Activated CD8-positive, alpha-beta memory T cell treated with anti-CD3 and anti-CD28 coated beads for 24 hours (primary cell): ENCODE measurements around the gene DGKD.

Experiments used
- DNase-seq: peaks from one replicate; pipeline ENCODE4 v3.0.0-alpha.2; 2020

The DGKD gene

DNA sequence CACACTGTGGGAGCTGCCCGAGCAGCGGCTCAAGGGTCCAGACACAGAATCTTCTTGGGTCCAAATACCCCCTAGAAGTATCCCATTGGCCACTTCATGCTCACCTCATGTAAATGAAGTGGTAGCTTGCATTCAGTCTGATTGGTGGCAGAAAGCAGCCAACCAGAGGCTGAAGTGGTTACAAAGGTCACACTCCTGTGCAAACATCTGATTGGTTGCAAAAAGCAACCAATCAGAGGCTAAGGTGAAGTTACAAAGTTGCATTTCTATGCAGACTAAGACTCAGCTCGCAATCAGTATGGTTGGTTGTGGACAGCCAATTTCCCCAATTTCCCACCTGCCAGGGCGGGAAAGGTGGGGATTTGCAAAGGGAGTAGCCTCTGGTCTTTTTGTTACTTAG lies 94.3 kb downstream of the DGKD start:
- no peak for DNase-seq

DNA sequence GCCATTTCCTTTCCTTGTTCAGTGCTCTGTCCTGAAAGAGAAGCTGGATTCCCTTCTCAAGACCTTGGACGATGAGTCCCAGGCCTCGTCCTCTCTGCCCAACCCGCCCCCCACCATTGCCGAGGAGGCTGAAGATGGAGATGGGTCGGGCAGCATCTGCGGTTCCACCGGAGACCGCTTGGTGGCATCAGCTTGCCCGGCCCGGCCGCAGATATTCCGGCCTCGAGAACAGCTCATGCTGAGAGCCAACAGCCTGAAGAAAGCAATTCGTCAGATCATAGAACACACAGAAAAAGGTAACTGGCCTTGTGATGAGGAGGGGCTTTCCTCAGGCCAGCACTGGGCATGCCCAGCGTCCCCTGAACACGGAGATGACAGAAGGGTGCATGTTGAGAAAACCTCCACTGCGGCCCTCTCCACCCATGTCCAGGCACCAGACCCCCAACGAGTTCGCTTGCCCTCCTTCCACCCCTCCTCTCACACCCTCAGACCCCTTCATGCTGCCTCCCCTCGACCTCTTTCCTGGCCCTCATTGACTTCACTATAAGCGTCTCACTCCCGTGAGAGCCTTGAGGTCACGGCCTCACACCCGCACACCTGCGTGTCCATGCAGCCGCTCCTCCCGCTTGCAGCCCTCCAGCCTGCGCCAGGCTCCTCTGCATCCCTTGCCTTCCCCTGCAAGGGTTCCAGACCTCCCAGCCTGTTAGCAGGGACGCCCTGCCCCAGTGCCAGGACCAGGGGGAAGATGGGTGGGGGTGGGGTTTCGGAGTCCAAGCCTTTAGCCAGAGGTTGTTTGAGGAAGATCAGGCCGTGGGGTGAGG lies 95.0 kb downstream of the DGKD start:
- no peak for DNase-seq

DNA sequence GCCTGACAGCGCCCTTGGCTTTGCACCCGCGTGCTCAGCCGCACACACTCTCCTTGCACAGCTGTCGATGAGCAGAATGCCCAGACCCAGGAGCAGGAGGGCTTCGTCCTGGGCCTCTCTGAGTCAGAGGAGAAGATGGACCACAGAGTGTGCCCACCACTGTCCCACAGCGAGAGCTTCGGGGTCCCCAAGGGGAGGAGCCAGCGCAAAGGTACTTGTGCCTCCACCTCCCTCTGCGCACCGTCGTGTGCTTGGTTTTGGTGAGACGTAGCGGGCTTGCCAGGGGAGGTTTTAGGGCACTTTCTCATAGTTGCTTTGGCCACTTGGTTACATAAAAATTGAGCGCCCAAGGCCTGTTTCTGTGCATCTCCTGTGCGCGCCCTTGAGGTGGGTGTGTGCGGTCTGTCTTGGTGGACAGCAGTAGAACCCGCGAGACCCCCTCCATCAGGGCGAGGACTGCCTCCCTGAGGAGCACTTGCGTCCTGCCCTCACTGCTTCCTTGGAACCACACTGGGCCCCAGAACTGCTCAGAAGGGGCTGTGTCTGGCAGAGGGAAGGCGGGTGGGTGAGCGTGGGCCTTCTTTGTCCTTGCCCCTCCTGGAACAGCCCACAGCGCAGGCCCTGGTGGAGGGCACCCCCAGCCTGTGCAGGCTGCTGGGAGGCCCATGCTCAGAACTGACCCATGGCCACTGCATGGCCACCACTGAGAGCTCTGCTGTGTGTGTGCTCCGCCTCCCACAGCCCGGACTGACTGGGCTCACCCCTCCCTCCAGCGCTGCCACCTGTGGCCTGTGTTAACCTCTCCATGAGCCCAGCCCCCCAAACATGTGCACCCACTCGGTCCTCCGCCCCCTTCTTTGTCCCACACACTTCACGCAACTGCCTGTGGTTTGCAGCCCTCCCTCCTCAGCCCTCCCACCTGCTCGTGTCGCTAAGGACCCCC lies 95.9 kb downstream of the DGKD start:
- no peak for DNase-seq

DNA sequence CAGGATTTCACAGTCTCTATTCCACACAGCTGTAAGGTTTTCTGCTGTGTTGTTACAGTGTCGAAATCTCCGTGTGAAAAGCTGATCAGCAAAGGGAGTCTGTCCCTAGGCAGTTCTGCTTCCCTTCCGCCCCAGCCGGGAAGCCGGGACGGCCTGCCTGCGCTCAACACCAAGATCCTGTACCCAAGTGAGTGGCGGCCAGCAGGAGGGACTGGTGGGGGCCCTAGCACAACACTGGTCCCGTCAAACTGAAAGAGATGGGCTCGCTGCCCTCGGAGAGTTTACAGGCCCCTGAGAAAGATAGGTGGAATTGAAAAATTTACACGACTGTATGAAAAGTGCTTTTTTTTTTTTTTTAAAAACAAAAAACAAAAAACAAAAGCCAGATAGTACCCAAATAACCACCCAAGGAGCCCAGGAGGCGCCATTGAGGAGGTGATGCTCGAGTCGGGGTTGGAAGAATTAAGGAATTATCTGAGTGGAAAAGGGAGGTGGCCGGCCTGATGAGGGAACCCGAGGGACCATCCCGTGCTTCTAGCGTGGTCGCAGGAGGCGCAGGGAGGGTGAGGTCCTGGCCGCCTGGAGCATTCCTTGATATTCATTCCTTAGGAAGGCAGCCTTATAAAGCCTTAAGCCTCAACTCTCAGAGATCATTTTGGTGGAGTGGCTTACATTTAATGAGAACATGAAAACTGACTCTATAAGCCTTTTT lies 96.7 kb downstream of the DGKD start:
- DNase-seq: no peak

DNA sequence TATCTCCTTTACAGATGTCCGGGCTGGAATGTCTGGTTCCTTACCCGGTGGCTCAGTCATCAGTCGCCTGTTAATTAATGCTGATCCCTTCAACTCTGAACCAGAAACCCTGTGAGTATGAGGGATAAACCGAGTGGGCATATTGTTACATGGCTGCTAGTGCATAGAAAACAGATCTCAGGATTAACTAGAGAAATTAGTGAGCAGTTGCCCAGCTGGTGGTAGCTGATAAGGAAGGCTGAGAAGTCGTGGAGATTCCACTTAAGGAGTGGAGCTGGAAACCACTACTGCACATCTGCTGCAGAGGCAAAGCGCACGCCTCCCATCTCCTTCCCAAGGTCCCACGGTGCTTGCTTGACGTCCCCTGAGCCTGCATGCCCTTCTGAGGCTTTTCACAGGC lies 97.7 kb downstream of the DGKD start:
- DNase-seq: no peak

DNA sequence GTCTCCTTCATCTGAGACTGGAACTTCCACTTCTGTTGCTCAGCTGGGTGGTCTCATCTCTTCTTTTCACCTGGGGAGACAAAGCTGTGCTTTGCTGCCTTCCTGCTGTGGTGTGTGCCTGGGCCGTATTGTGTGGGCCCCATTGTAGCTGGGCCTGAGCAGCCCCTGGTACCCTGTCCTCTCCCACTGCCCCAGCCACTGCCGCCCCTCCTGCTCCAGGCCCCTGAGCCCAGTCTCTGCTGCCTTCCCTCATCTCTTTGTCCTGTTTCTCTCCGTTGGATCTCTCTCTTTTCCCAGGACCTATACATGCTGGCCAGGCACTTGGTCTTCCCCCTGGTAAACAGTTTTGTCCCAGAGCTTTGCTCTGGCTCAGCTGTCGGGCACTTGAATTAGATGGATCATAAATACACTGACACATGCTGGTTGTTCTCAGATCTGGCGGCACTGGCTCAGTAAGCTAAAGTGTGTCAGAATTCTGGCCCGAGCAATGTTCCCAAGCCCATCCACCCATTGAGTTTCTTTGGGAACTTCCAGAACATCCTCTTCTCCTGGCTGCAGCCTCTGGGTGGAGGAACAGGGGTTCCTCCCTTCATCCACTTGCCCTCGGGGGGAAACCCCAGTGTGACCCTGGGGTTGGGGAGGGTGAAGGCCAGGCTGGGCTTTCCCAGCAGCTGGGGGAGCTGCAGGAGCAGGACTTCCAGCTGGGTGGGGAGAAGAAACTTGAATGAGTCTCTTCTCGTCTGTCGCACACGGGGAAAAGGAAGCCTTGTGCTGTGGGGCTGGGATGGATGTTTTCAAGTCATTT lies 99.0 kb downstream of the DGKD start:
- DNase-seq: no peak

DNA sequence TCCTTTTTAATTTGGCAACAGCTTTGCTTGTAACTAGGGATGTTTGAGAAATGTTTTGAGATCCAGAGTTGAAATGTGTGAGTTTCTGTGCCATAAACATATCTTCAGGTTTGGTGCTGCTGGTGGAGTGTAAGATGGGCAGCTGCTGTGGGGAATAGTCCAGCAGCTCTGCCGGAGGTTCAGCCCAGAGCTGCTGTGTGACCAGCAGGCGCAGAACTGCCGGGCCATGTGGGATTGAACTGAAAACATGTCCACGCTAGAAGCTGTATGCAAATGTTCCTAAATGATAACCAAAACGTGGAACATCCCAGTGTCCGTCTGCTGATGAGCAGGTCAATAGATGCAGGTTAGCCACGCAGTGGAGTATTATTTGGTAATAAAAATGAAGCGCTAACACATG lies 99.6 kb downstream of the DGKD start:
- no peak for DNase-seq

DNA sequence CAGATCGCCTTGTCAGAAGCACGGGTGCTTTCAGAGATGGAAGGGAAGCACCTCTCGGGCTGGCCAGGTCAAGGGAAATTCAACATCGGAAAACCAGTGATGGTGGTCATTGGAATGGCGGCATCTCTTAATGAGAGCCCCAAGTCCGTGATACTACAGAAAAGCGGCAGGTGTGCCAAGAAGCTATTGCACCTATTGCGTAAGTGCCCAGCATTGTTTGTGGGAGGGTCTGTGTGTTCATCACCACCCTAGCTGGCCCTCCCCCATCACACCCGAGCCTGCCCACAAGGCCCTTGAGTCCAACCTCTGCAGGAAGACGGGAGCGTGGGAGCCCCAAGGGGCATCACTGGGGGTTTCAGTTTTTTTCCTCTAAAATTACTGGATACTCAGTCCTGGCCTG lies 100.7 kb downstream of the DGKD start:
- no peak for DNase-seq

DNA sequence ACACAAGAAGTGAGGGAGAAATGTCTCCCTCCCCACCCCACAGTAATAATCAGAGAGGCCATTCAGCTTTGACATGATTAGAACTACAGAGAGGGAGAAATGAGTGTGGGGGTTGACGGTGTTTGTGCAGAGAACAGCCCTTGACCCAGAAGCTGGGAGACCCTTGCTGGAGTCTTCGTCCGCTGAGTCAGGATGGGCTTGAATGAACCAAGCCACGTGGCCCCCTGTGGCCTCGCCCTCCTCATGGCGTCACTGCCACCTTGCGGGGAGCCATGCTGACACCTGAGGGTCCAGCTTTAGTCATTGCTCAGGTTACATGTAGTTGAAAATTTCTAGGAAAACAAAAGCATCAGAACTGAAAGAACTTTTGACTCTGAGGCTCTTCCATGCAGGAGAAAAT lies 101.2 kb downstream of the DGKD start:
- no peak for DNase-seq

DNA sequence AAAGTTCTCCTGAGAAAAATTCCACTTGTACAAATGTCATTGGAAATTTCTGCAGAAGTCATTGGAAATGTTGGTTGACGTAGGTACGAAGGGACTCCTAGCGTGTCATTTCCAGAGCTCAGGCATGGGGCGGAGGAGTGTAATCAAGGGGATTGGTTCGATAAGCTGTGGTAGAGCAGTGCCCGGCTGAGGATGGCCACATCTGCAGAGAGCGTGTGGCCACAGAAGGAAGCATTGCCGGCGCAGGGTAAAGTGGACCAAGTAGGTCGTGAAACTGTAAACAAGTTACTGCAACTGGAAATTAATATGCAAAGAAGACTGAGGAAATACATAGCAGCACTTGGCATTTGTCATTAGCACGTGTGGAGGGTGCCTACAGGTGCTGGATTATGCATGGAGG lies 101.8 kb downstream of the DGKD start:
- no peak for DNase-seq

DNA sequence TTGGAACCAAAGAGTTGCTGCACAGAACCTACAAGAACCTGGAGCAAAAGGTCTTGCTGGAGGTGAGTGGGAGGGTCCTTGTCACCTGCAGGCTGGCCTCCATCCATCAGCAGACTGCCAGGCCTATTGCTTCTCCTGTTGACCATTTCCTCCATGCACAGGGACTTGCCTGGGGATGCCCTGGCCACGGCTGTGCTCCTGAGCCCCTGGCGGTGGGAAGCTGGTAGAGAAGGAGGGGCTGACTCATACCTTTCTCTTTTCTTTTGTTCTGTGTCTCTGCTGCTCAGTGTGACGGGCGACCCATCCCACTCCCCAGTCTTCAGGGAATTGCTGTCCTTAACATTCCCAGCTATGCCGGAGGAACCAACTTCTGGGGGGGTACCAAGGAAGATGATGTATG lies 102.6 kb downstream of the DGKD start:
- no peak for DNase-seq

DNA sequence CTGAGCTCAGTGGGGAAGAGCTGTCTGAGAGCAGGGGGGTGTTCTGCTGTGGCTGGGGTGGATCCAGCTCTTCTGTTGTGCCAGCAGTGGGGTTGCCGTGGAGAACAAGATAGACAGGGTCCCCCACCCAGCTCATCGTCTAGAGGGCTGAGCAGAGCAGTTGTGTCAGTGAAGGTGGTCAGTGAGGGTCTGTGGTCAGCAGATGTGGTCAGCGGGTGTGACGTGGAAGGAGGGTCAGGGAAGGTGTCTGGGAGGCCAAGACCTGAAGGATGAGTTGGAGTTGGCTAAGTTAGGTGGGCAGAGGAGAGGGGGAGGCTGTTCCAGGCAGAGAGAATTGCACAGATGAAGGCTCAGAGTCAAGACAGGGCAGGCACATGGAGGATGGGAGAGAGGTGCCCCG lies 103.1 kb downstream of the DGKD start:
- no peak for DNase-seq

DNA sequence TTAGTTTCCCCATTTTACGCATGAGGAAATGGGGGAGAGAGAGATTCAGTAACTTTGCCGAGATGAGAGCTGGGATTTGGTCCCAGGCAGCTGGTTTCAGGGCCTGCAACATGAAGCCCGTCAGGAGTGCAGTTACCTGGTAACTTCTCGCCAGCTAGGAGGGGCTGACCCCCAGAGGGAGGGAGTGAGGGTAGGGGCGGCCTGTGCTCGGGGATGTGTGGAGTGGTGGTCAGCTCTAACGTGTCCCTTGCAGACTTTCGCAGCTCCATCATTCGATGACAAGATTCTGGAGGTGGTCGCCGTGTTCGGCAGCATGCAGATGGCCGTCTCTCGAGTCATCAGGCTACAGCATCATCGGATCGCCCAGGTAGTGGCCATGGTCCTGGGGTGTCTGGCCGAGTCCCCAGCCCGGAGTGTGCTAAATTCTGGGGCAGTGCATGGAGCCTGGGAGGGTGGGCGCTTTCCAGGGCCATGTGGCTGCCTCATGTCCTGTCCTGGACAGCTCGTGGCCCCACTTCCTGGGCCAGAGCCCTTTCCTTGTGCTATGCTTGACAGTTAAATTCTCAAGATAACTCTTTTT lies 103.8 kb downstream of the DGKD start:
- DNase-seq: no peak

DNA sequence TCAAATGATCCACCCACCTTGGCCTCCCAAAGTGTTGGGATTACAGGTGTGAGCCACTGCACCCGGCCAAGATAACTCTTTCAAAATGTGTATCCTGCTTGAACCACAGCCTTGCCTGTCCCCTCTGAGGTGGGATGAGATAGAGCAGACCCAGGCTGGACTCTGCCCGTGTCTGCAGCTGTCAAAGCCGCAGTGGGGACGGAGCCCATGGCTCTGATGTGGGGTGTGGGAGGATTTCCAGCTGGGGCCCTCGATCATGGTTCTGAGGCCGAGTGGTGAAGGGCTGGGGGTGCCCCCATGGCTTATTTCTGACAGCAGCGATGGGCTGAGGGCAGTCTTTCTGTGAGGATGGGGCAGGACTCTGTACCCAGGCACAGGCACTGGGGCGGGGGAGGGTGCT lies 104.5 kb downstream of the DGKD start:
- DNase-seq: no peak

DNA sequence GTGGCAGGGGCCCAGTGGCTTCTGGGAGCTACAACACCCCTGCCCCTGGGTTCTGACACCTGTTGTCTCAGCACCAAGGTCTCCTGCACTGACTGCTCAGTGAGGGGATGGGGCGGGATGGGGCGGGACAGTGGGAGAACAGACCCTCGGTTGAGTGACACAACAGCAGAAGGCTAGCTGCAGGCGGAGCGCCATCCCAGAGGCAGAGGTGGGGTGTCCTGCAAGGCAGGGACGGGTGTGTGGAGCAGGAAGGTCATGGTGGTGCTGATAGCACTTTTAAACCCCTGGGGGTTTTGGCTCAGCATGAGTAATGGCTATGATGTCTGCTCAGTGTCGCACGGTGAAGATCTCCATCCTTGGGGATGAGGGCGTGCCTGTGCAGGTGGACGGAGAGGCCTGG lies 105.1 kb downstream of the DGKD start:
- DNase-seq: no peak

DNA sequence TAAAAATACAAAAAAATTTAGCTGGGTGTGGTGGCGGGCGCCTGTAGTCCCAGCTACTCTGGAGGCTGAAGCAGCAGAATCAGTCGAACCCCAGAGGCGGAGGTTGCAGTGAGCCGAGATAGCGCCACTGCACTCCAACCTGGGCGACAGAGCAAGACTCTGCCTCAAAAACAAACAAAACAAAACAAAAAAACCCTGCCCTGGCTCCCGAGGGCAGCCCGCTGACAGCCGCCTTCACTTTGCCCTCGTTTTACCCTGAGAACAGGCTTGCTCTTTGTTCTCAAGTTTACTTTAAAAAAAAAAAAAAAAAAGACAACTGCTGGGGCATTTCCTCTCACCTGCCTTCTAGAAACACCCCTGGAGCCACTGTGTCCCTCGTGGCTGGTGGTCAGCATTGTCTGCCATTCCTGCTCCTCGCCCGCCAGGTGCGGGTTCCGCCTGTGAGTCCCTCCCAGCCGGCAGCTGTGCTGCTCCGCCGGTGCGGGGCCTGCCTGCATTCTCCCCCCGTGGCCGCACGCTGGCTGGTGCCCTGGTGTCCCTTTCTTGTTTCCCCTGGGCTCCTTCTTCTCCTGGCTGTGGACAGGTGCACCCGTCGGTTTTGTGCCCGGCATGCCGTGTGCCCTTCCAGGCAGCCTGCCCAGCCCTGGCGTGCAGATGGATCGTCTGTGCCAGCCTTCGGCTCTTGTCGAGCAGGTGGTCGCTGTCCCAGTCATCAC lies 106.6 kb downstream of the DGKD start:
- no peak for DNase-seq

DNA sequence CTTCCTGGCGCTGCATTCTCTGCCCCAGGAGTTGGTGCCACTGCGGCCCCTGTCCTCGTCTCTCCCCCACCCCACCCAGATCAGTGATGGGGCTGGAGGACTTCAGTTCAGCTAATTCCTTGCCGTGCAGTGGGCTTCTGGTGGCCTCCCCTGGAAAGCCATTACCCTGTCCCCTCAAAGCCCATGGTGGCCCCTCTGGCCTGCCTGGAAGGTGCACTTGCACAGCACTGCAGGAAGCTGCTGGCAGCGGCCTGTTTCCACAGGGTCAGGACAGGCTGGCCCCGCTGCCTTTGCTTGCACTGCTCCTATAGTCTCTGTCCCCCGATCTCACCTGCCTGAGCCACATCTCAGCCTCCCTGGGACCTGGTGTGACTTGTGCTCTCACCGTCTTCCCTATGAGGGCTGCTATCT lies 107.2 kb downstream of the DGKD start:
- DNase-seq: no peak

DNA sequence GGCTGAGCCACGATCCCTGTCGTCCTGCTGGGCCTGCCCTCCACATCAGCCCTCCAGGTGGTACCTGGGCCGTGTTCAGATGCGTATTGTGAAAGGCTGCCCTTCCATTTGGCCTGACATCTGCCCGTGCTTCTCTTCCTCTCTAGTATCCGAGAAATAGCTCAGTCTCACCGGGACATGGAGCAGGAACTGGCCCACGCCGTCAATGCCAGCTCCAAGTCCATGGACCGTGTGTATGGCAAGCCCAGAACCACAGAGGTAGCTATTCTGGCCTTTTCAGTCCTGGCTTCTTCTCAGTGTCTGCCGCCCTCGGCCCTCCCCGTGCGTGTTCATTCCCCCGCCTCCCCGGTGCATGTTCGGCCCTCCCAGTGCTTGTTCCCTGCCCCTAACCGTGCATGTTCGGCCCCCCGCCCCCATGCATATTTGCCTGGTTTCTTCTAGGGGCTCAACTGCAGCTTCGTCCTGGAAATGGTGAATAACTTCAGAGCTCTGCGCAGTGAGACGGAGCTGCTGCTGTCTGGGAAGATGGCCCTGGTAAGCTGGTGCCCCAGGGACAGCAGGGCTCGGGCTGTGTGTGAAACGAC lies 108.0 kb downstream of the DGKD start:
- no peak for DNase-seq

DNA sequence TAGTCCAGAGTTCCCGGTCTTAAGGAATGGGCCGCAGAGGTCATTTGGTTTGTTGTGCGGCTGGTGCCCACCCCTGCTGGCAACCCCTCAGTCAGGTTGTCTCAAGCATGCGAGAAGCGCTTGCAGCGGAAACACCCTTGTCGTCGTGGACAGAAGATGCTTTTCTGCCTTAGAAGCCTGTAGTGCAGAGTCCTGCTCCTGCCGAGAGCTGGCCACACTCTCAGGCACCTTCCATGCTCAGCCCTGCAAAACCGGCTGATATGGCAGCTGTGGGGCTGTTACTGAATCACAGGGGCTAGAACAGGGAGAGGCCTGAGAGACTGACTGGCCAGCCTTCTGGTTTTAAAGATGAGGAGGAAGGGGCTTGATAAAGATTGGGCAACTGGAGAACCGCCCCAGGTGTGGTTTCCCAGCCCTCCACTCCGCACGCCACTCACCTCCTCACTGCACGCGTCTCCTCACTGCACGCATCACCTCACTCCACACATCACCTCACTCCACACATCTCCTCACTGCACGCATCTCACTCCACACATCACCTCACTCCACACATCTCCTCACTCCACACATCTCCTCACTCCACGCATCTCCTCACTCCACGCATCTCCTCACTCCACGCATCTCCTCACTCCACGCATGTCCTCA lies 108.7 kb downstream of the DGKD start:
- DNase-seq: no peak

DNA sequence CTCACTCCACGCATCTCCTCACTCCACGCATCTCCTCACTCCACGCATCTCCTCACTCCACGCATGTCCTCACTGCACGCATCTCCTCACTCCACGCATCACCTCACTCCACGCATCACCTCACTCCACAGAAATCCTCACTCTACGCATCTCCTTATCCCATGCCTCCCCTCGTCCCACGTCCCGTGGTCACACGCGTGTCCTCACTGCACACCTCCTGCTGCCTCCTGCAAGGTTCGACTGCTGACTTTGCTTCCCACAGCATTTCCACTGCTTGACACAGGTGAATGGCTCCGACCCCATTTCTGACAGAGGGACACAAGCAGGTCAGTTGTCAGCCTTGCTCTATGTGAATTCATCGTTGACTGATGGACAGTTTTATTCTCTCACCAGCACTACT lies 109.3 kb downstream of the DGKD start:
- no peak for DNase-seq

DNA sequence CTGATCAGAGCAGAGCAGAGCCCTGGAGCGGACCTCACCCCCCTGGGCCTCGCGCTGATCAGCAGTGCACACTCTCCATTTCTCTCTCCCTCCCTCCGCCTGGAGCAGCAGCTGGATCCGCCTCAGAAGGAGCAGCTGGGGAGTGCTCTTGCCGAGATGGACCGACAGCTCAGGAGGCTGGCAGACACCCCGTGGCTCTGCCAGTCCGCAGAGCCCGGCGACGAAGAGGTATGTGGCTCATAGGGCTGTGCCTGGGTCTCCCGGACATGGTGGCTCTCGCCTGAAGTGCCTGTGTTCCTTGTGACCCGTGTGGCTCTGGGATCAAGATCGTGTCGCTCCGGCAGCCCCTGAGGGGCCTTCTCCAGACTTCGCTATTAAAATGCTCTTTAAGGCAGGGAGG lies 109.8 kb downstream of the DGKD start:
- no peak for DNase-seq
